HG03342 (cell line): ENCODE results near the gene STK32A.

ENCODE experiments used
- ATAC-seq: cut with Tn5 transposase; IDR thresholded peaks from one replicate; pipeline ENCODE4 v1.9.1; 2021; ENCODE audit warnings: mild to moderate bottlenecking, moderate library complexity; ENCODE audit not compliant: unreplicated experiment

Gene STK32A

DNA sequence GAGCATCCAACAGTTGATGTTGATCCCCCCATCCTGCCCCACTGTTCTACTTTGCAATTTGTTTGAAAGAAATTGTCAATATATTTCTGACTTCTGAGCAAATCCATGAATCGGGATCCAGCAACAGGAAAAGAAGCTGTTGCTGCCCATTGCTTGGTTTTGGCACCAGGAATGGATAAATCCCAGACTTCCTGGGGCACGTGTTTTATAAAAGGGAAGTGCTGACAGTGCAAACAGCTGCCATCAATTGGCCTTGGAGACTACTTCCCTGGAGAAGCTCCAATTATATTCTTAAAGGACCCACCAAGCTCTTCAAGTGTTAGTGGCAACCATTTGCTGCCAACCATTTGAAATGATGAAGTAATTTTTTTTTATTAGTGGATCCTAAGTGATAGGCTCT, 13.7 kb downstream of the STK32A start:
- ATAC-seq, result no peak

GRCh38 chr5:147259837-147260236, 25.0 kb downstream of the STK32A start:
- no peak for ATAC-seq

GRCh38 chr5:147267082-147267832, 32.4 kb downstream of the STK32A start:
- ATAC-seq, result no peak

DNA sequence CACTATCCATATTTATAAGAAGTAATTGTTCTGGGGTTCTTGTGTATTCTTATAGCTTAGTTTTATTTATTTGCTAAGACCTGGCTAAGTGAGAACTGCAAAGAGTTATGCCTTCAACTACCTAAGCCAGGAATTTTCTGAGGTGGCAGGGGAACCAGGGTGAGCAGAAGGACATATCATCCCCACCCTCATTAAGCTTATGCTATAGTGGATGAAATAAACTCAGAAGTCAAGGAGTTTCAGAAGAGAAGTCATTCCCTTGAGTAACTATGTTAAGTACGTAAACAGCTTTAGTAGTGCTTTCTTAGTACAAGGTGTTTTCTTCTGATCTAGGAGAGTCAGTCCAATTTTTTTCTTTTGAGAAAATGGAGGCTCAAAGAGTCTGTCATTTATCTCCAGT, 41.7 kb downstream of the STK32A start:
- no peak for ATAC-seq

DNA sequence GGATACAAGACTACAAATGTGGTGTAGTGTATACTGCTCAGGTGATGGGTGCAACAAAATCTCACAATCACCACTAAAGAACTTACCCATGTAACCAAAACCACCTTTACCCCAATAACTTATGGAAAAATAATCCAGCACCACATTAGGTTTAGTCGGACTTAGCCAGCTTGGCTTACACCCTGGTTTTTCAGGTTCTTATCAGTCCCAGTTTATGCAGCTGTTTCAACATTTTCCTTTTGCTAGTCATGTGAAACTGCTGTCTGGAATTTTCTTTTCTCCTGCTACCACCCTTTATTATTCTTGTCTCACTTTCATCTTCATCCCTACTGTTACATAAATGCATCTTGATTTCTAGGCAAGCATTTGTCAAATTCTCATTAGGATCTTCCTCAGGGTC, 51.5 kb downstream of the STK32A start:
- ATAC-seq, result no peak

DNA sequence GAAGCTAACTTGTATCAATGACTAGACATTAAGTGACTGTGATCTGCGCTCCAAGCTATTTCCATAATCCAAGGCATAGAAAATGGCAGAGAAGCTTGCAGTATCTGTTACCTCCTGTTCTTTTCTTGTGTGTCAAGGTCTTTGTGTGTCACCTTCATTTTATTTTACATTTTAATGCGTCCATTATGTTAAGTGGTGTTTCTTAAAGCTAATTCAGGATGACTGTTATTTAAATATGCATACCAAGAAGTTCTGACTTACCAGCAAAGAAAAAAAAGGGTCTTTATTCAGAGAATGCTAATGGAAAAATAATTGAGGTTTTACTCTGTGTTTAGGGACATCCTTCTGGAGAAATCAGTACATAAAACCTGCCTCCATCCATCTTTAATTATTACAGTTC, 52.3 kb downstream of the STK32A start:
- ATAC-seq, result no peak

DNA sequence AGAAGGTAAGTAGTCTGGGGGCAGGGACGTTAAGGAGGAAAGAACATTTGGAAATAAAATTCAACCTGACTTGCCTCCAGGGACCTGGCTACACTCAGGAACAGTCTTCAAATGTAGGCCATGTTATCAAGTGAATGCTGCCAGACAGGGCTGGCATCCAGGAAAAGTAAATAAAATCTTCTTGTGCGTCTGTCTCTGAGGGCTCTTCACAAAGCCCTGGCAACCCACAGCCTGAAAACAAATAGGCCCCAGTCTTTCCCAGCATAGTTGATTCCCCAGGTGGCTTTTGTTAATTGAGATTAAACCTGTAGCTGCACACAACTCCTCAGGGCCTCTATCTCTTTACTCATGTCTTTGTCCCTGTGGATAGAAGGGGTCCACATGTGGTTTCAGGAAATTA, 55.4 kb downstream of the STK32A start:
- ATAC-seq, result no peak

- ATAC-seq, result no peak
Observed at GRCh38 chr5:147303251-147303650, 68.4 kb downstream of the STK32A start.

DNA sequence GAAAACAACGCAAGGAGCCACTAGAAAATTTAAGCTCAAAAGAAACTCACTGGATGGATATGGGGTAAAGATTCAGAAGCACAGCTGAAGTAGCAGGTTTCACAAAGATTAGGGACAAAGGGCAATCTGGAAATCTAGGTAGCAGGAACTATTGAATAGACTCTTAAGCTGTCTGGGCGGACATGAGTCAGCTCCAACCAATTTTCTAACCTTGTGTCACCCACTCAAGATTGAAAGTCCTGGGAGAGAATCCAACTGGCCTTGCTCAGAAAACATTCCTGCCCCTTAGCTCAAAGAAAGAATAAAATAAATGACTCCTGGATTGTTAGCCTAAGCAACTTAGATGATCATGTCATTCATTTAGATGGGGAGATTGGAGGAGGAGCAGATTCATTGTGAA, 69.2 kb downstream of the STK32A start:
- no peak for ATAC-seq

- no peak for ATAC-seq
Observed at GRCh38 chr5:147305147-147305546, 70.3 kb downstream of the STK32A start.

- ATAC-seq, result no peak
Observed at GRCh38 chr5:147306351-147306750, 71.5 kb downstream of the STK32A start.

DNA sequence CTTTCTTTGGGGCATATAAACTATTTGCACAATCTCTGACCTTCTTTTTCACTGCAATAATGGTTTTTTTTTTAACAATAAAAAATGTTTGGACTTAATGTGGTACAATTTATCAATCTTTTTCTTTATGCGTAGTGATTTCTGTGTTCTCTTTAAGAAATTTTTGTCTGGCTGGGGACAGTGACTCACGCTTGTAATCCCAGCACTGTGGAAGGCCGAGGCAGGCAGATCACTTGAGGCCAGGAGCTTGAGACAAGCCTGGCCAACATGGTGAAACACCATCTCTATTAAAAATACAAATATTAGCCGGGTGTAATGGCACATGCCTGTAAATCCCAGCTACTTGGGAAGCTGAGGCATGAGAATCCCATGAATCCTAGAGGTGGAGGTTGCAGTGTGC, 72.3 kb downstream of the STK32A start:
- ATAC-seq, result no peak

GRCh38 chr5:147309621-147310020, 74.8 kb downstream of the STK32A start:
- no peak for ATAC-seq

- ATAC-seq, result no peak
Observed at GRCh38 chr5:147310059-147310704, 75.4 kb downstream of the STK32A start.

DNA sequence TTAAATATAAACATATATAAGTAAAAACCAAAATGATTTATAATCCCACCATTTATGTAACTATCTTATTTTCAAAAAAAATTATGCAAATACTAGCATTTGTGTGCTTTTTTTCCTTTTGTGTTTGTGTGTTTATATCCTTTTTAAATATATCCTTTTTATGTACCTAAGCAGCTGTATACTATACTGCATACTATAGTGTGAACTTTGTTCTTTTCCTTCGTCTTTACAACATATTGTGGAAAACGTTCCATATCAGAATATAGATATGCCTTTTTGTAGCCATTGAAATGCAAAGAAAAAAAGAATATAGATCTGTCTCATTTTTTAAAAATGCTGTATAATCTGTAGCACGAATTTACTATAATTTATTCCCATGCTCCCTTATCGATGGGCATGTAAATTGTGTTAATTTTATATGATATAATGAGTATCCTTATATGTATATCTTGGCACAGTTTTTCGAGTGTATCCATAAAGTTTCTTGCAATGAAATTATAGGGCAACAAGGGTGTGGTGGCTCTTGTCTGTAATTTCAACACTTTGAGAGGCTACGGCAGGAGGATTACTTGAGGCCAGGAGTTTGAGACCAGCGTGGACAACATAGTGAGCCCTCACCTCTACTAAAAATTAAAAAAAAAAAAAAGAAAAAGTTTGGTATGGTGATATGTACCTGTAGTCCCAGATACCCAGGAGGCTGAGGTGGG, 83.3 kb downstream of the STK32A start:
- ATAC-seq, result no peak

GRCh38 chr5:147321569-147321968, 86.7 kb downstream of the STK32A start:
- ATAC-seq, result no peak

DNA sequence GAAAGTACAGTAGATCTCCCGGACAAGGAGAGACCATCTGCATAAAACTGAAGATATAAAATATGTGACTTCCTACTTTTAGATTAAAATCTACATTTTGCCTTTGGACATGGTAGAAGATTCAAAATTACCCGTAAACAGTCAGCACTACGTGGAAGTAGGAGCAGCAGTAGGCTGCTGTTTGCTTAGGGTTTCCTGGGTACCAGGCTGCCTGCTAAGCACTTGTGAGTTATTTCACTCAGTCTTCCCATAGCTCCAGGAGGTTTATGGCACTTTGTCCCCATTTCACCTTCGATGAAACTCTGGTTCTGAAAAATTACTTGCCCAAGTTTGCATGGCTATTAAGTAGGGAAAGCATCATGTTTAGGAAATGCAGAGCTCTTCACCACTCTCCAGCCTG, 92.6 kb downstream of the STK32A start:
- ATAC-seq, result no peak

GRCh38 chr5:147327905-147328304, 93.1 kb downstream of the STK32A start:
- no peak for ATAC-seq

DNA sequence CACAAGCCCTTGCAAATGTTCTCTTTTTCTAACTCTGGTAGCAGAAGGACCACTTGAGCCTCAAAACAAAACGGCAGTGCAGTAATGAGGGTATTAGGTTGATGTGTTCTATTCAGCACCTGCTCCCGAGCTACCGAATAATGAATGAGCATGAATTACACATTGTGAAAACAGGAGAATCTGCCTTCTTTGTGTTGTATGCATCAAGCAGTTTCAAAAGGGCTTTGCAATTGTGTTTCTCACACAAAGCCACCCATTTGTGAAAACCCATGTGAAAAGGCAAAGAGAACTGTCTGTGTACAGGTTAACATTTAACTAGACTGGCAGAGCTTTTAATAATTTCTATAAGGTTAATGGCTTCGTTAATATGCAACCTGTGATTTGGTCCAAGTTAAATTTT, 97.8 kb downstream of the STK32A start:
- no peak for ATAC-seq

DNA sequence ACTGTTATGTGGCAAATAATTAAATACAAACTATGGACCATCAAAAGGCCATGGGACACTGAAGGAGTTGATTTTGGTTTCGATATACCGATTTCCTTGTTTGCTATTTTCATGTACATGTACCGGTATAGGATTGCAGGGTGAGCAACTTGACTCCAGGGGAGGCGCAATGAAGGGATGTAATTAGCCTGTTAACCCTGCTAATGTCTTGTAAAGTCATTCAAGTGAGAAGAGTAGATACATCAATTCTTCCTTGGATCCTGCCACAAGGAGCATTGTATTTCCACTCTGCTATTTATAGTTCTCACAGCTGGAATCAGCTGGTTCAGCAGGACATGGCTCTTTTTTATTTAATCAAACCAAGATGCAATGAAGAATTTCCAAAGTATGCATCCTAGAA, 102.0 kb downstream of the STK32A start:
- ATAC-seq, result no peak

GRCh38 chr5:147339313-147339712, 104.5 kb downstream of the STK32A start:
- ATAC-seq, result no peak

- ATAC-seq, result no peak
Observed at GRCh38 chr5:147340941-147341340, 106.1 kb downstream of the STK32A start.
